CD8-positive, alpha-beta memory T cell (primary cell): ENCODE measurements around the gene SCN8A. TPM values are rescaled to one million over a fixed set of nuclear protein-coding genes. Genes with fewer than 3 reads are reported as not detected.
"Not testable (repeated sequence)": the region's sequence is repeated elsewhere in the genome, so short reads cannot be mapped to it uniquely, and the experiment has no call there.

Source experiments
- CTCF ChIA-PET: fragments of 350-600 bp; sonication (Branson Sonifier 250); formaldehyde crosslinking; loops from one replicate; lab custom pipeline; 2021; ENCODE audit warnings: antibody characterized with exemption; lab: Charles Lee
- POLR2A ChIA-PET: fragments of 350-600 bp; sonication (Branson Sonifier 250); formaldehyde crosslinking; loops from one replicate; lab custom pipeline; 2021; ENCODE audit warnings: antibody characterized with exemption; lab: Charles Lee
- DNase-seq, 5 donors: peaks; one replicate each; pipeline versions ENCODE4 v3.0.0 to v3.0.0-alpha.2; 2020 to 2022; ENCODE audit warnings: mixed read lengths in 1 of 5
- H3K27ac ChIP-seq: one replicate; pipeline ENCODE4 v1.7.0; 2013; ENCODE audit warnings: low read depth, mild to moderate bottlenecking, low read length, moderate library complexity
- H3K27me3 ChIP-seq: 2 replicates; pipeline ENCODE4 v1.7.0; 2013; ENCODE audit warnings: low read length, mild to moderate bottlenecking; ENCODE audit not compliant: insufficient read depth, poor library complexity, severe bottlenecking
- H3K36me3 ChIP-seq: 2 replicates; pipeline ENCODE4 v1.7.0; 2013; ENCODE audit warnings: mild to moderate bottlenecking, low read length, moderate library complexity; ENCODE audit not compliant: insufficient read depth
- H3K4me1 ChIP-seq: 2 replicates; pipeline ENCODE4 v1.7.0; 2013; ENCODE audit warnings: mild to moderate bottlenecking, low read length, moderate library complexity; ENCODE audit not compliant: insufficient read depth
- H3K4me3 ChIP-seq: 2 replicates; pipeline ENCODE4 v1.7.0; 2013; ENCODE audit warnings: mild to moderate bottlenecking, low read length
- H3K9me3 ChIP-seq: 2 replicates; pipeline ENCODE4 v1.7.0; 2013; ENCODE audit warnings: mild to moderate bottlenecking, low read length
- H3K27ac Mint-ChIP-seq, 8 donors: one replicate each; pipeline ENCODE4 v1.8.0; 2020 to 2021; ENCODE audit warnings: mixed read lengths in 8 of 8, mild to moderate bottlenecking in 6 of 8, inconsistent platforms in 3 of 8, moderate library complexity in 3 of 8
- H3K27me3 Mint-ChIP-seq, 2 donors: one replicate each; pipeline ENCODE4 v1.8.0; 2020 to 2021; ENCODE audit warnings: mixed read lengths in 2 of 2, mild to moderate bottlenecking in 1 of 2, moderate library complexity in 1 of 2
- H3K36me3 Mint-ChIP-seq, 3 donors: one replicate each; pipeline ENCODE4 v1.8.0; 2020 to 2021; ENCODE audit warnings: mixed read lengths in 3 of 3, inconsistent platforms in 1 of 3, mild to moderate bottlenecking in 1 of 3
- H3K4me1 Mint-ChIP-seq, 3 donors: one replicate each; pipeline ENCODE4 v1.8.0; 2020 to 2021; ENCODE audit warnings: mixed read lengths in 3 of 3, inconsistent platforms in 1 of 3, mild to moderate bottlenecking in 1 of 3
- H3K4me3 Mint-ChIP-seq, 7 donors: one replicate each; pipeline ENCODE4 v1.8.0; 2020 to 2021; ENCODE audit warnings: mixed read lengths in 7 of 7, mild to moderate bottlenecking in 6 of 7, moderate library complexity in 4 of 7, inconsistent platforms in 2 of 7
- H3K9me3 Mint-ChIP-seq, 5 donors: one replicate each; pipeline ENCODE4 v1.8.0; 2020 to 2022; ENCODE audit warnings: mixed read lengths in 5 of 5, mild to moderate bottlenecking in 3 of 5, moderate library complexity in 2 of 5, inconsistent platforms in 1 of 5
- polyA plus RNA-seq: library from polyadenylated mRNA; unstranded; fragments of 300-500 nt; fragmentation: Illumina TruSeq; gene quantifications from one replicate; pipeline ENCODE4 v1.2.3, GENCODE V29; 2021
- total RNA-seq, 2 experiments: library from RNA; stranded (reverse); gene quantifications; one replicate each; pipeline ENCODE4 v1.2.3, GENCODE V29; 2021

Gene SCN8A
- total and polyA plus RNA-seq, 3 experiments from 2014 or later = 0.66 to 1.1 (median 0.83) TPM

DNA sequence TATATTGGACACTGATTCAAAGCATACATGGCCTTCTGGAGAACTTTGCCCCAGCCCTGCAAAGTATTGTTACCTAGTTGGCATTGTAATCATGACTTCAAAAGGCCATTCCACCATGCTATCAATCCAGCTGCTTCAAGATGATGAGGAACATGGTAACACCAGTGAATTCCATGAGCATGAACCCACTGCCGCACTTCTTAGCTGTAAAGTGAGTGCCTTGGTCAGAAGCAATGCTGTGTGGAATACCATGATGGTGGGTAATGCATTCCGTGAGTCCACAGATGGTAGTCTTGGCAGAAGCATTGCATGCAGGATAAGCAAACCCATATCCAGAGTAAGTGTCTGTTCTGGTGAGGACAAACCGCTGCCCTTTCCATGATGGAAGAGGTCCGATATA, 207.0 kb downstream of the SCN8A start:
- H3K27ac ChIP-seq, DNase-seq, H3K27me3 Mint-ChIP-seq, H3K36me3 Mint-ChIP-seq, H3K27me3 ChIP-seq, H3K9me3 Mint-ChIP-seq, H3K36me3 ChIP-seq, POLR2A ChIA-PET, CTCF ChIA-PET, H3K4me3 ChIP-seq, H3K4me1 Mint-ChIP-seq, H3K4me3 Mint-ChIP-seq, H3K27ac Mint-ChIP-seq, H3K9me3 ChIP-seq, H3K4me1 ChIP-seq: not testable (repeated sequence)

DNA sequence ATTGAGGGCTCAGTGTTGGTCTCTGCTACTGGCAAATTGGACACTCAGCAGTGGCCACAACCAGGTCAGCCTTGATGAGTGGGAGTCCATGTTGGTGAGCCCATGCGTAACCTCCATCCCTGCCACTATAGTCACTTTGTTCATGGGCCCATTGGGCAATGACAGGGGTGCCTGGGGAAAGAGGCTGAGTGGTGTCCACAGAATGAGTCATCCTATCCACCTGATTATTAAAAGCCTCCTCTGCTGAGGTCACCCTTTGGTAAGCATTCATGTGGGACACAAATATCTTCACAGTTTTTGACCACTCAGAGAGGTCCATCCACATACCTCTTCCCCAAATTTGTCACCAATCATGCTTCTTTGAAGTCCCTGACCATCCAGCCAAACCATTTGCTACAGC, 207.5 kb downstream of the SCN8A start:
- no peak for DNase-seq
- Histone ChIP-seq H3K4me3 (no peak overlapping the region), H3K4me1 (no peaks in the 10 kb centered on the region), H3K9me3 (no peaks in the 10 kb centered on the region), H3K36me3 (no peaks in the 10 kb centered on the region), H3K27ac (no peak overlapping the region), H3K27me3 (no peaks in the 10 kb centered on the region)
- Mint-ChIP-seq H3K4me3 (no peak overlapping the region), H3K27me3 (no peaks in the 10 kb centered on the region), H3K9me3 (no peaks in the 10 kb centered on the region), H3K27ac (no peak overlapping the region), H3K36me3 (no peaks in the 10 kb centered on the region), H3K4me1 (no peaks in the 10 kb centered on the region)
- POLR2A ChIA-PET = no interaction called here
- CTCF ChIA-PET = no interaction called here

DNA sequence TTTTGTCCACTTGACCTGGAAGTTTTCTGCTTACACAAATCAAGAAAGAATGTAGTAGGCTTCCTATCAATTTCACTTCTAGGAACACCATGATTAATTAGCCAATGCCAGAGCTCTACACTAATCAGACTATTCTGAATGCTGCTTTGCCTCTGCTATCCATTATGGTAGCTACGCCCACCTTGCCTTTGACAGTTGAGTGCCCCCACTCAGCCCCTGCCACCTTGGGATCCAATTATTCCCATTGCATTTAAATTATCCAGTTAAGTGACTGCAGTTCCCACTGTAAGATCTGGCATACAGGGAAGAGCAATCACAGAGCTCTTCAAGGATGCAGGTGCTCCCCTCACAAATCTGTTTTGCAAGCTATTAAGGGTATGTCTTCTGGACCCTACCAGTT, 210.0 kb downstream of the SCN8A start:
- no peak overlapping the region for H3K4me3 Mint-ChIP-seq
- no peaks in the 10 kb centered on the region for H3K9me3 Mint-ChIP-seq
- Histone ChIP-seq H3K4me1 (no peaks in the 10 kb centered on the region), H3K27ac (no peak overlapping the region), H3K9me3 (no peaks in the 10 kb centered on the region), H3K27me3 (no peaks in the 10 kb centered on the region), H3K4me3 (no peak overlapping the region), H3K36me3 (no peaks in the 10 kb centered on the region)
- no peak overlapping the region for H3K27ac Mint-ChIP-seq
- ChIA-PET CTCF (interaction anchor here (1.1 to 1.4 kb wide), 2 partner anchors 11 to 20 kb away, joined by 3 to 5 read pairs; no protein-coding TSS in a partner anchor), POLR2A (no interaction called here)
- no peaks in the 10 kb centered on the region for H3K4me1 Mint-ChIP-seq
- no peaks in the 10 kb centered on the region for H3K36me3 Mint-ChIP-seq
- no peaks in the 10 kb centered on the region for H3K27me3 Mint-ChIP-seq
- DNase-seq = no peak

DNA sequence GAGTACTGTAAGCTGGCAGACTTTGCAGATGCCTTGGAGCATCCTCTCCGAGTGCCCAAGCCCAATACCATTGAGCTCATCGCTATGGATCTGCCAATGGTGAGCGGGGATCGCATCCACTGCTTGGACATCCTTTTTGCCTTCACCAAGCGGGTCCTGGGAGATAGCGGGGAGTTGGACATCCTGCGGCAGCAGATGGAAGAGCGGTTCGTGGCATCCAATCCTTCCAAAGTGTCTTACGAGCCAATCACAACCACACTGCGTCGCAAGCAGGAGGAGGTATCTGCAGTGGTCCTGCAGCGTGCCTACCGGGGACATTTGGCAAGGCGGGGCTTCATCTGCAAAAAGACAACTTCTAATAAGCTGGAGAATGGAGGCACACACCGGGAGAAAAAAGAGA, 215.9 kb downstream of the SCN8A start:
- no peaks in the 10 kb centered on the region for H3K27me3 ChIP-seq
- no peak for DNase-seq
- H3K4me1 ChIP-seq = no peaks in the 10 kb centered on the region
- H3K36me3 Mint-ChIP-seq = no peaks in the 10 kb centered on the region
- ChIA-PET POLR2A (no interaction called here), CTCF (no interaction called here)
- no peaks in the 10 kb centered on the region for H3K36me3 ChIP-seq
- no peaks in the 10 kb centered on the region for H3K9me3 ChIP-seq
- no peaks in the 10 kb centered on the region for H3K9me3 Mint-ChIP-seq
- peaks cover 2 to 14% of the 10 kb centered on the region in 2 donors for H3K27me3 Mint-ChIP-seq
- H3K27ac ChIP-seq = no peak overlapping the region
- no peak overlapping the region for H3K4me3 Mint-ChIP-seq
- no peaks in the 10 kb centered on the region for H3K4me1 Mint-ChIP-seq
- H3K27ac Mint-ChIP-seq = no peak overlapping the region
- no peak overlapping the region for H3K4me3 ChIP-seq

DNA sequence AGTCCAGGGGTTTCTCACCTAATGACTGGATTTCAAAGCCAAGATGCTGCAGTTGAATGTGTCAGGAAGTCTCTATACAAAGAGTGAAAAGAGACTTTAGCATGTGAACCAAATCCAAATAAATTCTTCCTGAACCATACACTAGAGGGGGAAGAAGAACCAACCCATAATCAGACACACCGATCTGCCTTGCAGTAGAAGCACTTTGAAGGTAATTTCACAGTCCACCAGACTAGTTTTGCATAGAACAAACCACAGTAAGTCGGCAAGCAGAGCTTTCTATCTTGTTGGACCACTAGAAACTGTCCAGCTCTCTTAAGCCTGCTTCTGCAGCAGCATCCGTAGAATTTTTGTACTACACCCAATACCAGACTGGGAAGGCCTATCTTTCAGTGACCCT, 218.2 kb downstream of the SCN8A start:
- peaks cover 0 to 4% (median 0%) of the 10 kb centered on the region in 3 donors for H3K4me1 Mint-ChIP-seq
- no peaks in the 10 kb centered on the region for H3K36me3 ChIP-seq
- CTCF ChIA-PET = interaction anchor here (1.0 kb wide), 1 partner anchor 11 kb away, joined by 4 read pairs; no protein-coding TSS in a partner anchor

DNA sequence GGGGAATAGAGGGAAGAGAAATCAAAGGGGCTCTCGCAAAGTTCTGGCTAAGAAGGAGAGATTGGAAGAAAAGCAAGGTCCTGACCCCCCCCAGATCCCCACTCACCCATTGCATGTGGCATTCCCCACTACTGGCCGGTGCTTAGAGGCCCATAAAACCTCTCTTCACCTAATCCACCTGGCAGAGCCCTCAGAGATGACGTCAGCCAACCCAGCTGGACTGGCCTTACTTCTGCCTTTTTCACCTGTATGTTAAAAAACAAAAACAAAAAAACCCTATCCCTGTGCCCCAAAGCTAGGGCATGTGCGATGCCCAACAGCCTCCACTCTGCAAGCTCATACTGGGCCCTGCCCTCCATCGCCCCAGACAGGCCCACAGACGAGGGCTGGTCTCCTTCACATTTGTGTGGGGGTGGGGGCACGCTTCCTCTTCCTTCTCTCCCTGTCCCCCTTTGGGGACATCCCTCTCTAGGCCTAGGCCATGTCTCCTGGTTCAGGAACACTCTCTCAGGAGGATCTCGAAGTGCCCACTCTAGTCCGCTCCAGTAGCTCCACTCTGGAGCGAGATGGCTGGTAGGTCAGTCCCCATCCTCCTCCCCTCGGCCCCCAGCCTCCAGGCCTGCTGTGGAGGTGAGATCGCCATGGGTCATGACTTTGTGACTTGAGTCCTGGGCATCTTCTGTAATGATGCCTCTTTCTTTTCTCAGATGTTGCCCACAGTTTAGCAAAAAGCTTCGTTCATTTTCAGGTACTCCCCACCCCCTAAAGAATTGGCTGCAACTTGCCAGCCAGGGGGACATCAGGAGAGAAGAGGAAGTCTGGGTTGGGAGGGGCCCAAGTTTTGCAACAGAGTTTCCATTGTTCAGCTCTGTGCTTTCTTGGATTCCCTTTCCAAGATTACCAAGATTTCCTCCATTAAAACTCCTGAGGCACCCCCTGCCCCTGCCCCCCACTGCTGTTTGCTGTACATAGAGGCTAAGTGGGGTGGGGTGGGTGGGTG, 220.5 kb downstream of the SCN8A start:
- no peak overlapping the region for H3K27ac ChIP-seq
- no peak for DNase-seq
- peaks cover 7 to 15% (median 9%) of the 10 kb centered on the region in 3 donors for H3K4me1 Mint-ChIP-seq
- H3K9me3 ChIP-seq = no peaks in the 10 kb centered on the region
- H3K4me3 ChIP-seq = no peak overlapping the region
- no peaks in the 10 kb centered on the region for H3K36me3 ChIP-seq
- H3K27me3 ChIP-seq = peaks cover 5% of the 10 kb centered on the region
- H3K4me1 ChIP-seq = peaks cover 12% of the 10 kb centered on the region
- H3K9me3 Mint-ChIP-seq = no peaks in the 10 kb centered on the region
- ChIA-PET POLR2A (no interaction called here), CTCF (interaction anchor here (0.9 kb wide), 1 partner anchor 9 kb away, joined by 3 read pairs; no protein-coding TSS in a partner anchor)
- H3K36me3 Mint-ChIP-seq = peaks cover 0 to 1% (median 0%) of the 10 kb centered on the region in 3 donors
- H3K27me3 Mint-ChIP-seq = peaks cover 2 to 11% of the 10 kb centered on the region in 2 donors
- H3K4me3 Mint-ChIP-seq = peak overlapping the region in 2 of 7 donors; percentile 46 to 59
- no peak overlapping the region for H3K27ac Mint-ChIP-seq

More for the DNA sequence above, 218.2 kb downstream of the SCN8A start:
- Mint-ChIP-seq H3K9me3 (no peaks in the 10 kb centered on the region), H3K36me3 (no peaks in the 10 kb centered on the region), H3K27me3 (peaks cover 2 to 14% of the 10 kb centered on the region in 2 donors), H3K4me3 (no peak overlapping the region), H3K27ac (no peak overlapping the region)
- Histone ChIP-seq H3K27me3 (no peaks in the 10 kb centered on the region), H3K27ac (no peak overlapping the region), H3K9me3 (no peaks in the 10 kb centered on the region), H3K4me3 (no peak overlapping the region), H3K4me1 (peaks cover 4% of the 10 kb centered on the region)
- POLR2A ChIA-PET = no interaction called here
- no peak for DNase-seq

GRCh38 chr12:51812871-51813270, 221.8 kb downstream of the SCN8A start:
- Histone ChIP-seq H3K27ac (no peak overlapping the region), H3K27me3 (peaks cover 5% of the 10 kb centered on the region), H3K4me1 (peaks cover 12% of the 10 kb centered on the region), H3K9me3 (no peaks in the 10 kb centered on the region), H3K4me3 (no peak overlapping the region), H3K36me3 (no peaks in the 10 kb centered on the region)
- no peaks in the 10 kb centered on the region for H3K9me3 Mint-ChIP-seq
- POLR2A ChIA-PET = no interaction called here
- H3K27ac Mint-ChIP-seq = peak overlapping the region in 2 of 8 donors; percentile 47 to 55
- H3K27me3 Mint-ChIP-seq = peaks cover 0 to 4% of the 10 kb centered on the region in 2 donors
- H3K4me3 Mint-ChIP-seq = peak overlapping the region in 6 of 7 donors; percentile 49 to 84 (median 66)
- H3K4me1 Mint-ChIP-seq = peaks cover 7 to 15% (median 9%) of the 10 kb centered on the region in 3 donors
- peaks cover 0 to 1% (median 0%) of the 10 kb centered on the region in 3 donors for H3K36me3 Mint-ChIP-seq
- CTCF ChIA-PET = no interaction called here
- no peak for DNase-seq

DNA sequence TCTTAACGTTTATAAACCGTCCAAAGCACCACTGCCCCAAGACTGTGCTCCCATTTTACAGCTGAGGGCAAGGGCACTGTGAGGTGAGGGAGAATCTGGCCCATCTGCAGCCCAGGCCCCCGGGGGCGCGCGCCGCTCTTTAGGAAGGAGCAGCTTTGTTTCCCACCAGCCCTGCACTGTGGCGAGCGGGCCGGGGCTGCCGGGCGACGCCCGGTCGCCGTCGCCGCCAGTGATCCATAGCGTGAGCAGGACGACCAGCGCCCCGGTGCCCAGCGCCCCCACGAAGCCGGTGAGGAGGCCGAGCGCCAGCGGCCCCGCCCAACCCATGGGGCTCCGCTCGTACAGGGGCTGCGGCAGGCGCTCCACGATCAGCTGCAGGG, 222.9 kb downstream of the SCN8A start:
- Mint-ChIP-seq H3K9me3 (no peaks in the 10 kb centered on the region), H3K27me3 (no peaks in the 10 kb centered on the region), H3K4me1 (peaks cover 7 to 15% (median 9%) of the 10 kb centered on the region in 3 donors), H3K4me3 (peak overlapping the region in 6 of 7 donors; percentile 49 to 84 (median 62)), H3K27ac (peak overlapping the region in 1 of 8 donors; percentile 23), H3K36me3 (peaks cover 0 to 1% (median 0%) of the 10 kb centered on the region in 3 donors)
- POLR2A ChIA-PET = no interaction called here
- Histone ChIP-seq H3K27ac (no peak overlapping the region), H3K4me3 (peak overlapping the region; percentile 43), H3K36me3 (no peaks in the 10 kb centered on the region), H3K9me3 (no peaks in the 10 kb centered on the region), H3K4me1 (peaks cover 12% of the 10 kb centered on the region), H3K27me3 (peaks cover 5% of the 10 kb centered on the region)
- CTCF ChIA-PET = interaction anchor here (1.3 to 2.3 kb wide), 2 partner anchors 10 to 22 kb away, joined by 3 to 21 read pairs; no protein-coding TSS in a partner anchor
- DNase-seq = no peak
